ENCODE results near the gene FHL1. TPM values are rescaled to one million over a fixed set of nuclear protein-coding genes. Genes with fewer than 3 reads are reported as not detected.

The FHL1 gene
- total and polyA plus RNA-seq, 2 of the 4 experiments (the other 2 are of a cell fraction) = 69.4 to 72.9 TPM

GRCh38 chrX:136183917-136184316, 36.6 kb downstream of the FHL1 start:
- Histone ChIP-seq H3K4ac (ENCODE audit: low read depth, low read length) (no peak overlapping the region), H3K9ac (ENCODE audit: low read depth, low read length) (no peak overlapping the region), H2AK5ac (ENCODE audit: low read depth, low read length) (no peak overlapping the region), H3K9me3 (ENCODE audit: control insufficient read depth, insufficient read depth, low read length) (no peaks in the 10 kb centered on the region), H3K4me3 (ENCODE audit: insufficient read depth, low read depth, low read length) (no peak overlapping the region), H2BK20ac (ENCODE audit: low read depth, low read length) (no peak overlapping the region), H3K79me1 (ENCODE audit: low read depth in 1 of 2, low read length in 2 of 2) (peaks cover 3 to 6% of the 10 kb centered on the region in 2 experiments; a peak in 1 of 4 replicates), H4K8ac (ENCODE audit: low read depth in 2 of 2, low read length in 2 of 2) (no peak overlapping the region), H3K36me3 (ENCODE audit: control insufficient read depth, insufficient read depth, low read length) (no peaks in the 10 kb centered on the region; the same call in 1 of the 2 replicates), H3K27me3 (ENCODE audit: control insufficient read depth, insufficient read depth, low read length) (no peaks in the 10 kb centered on the region), H3K27ac (ENCODE audit: insufficient read depth, low read length) (no peak overlapping the region), H4K5ac (ENCODE audit: low read depth, low read length) (no peak overlapping the region), H2BK120ac (ENCODE audit: low read depth, low read length) (no peak overlapping the region), H4K20me1 (ENCODE audit: insufficient read depth, low read length) (no peaks in the 10 kb centered on the region), H2AFZ (replicated peaks; ENCODE audit: low read length, poor library complexity) (no peak overlapping the region), H2AK9ac (replicated peaks; ENCODE audit: low read depth, low read length, poor library complexity) (no peak overlapping the region), H3K23ac (ENCODE audit: low read depth, low read length) (no peak overlapping the region), H3K18ac (ENCODE audit: low read depth, low read length) (no peak overlapping the region), H2BK5ac (ENCODE audit: low read depth, low read length, poor library complexity, severe bottlenecking) (no peak overlapping the region), H3K56ac (ENCODE audit: extremely low read depth, insufficient read depth, low read length) (no peak overlapping the region), H3K4me1 (ENCODE audit: control insufficient read depth, insufficient read depth, low read length) (peaks cover 2% of the 10 kb centered on the region; the same call in 1 of the 2 replicates), H3K14ac (replicated peaks; ENCODE audit: low read depth, low read length) (no peak overlapping the region), H3K9me1 (ENCODE audit: insufficient read depth, low read length) (peaks cover 3% of the 10 kb centered on the region; the same call in 1 of the 2 replicates), H3K4me2 (ENCODE audit: low read depth, low read length) (peak overlapping the region; percentile 44; the same call in 1 of the 2 replicates), H2BK15ac (ENCODE audit: low read depth, low read length) (no peak overlapping the region), H4K91ac (ENCODE audit: insufficient read depth, low read depth, low read length) (no peak overlapping the region)
- ChIA-PET CTCF (no interaction called here), POLR2A (ENCODE audit: unreplicated experiment) (no interaction called here)
- no peak for TF ChIP-seq FOS (IDR thresholded peaks at IDR 0.05; ENCODE audit: low read depth, low read length)
- TF ChIP-seq CHD1 (IDR thresholded peaks at IDR 0.05; ENCODE audit: low read depth, low read length) = no peak
- no peak for TF ChIP-seq RFX5 (IDR thresholded peaks at IDR 0.05; ENCODE audit: low read depth, low read length)
- no peak for TF ChIP-seq USF2 (IDR thresholded peaks at IDR 0.05; ENCODE audit: low read depth, low read length)
- TF ChIP-seq MAFK (IDR thresholded peaks at IDR 0.05; ENCODE audit: low read depth, low read length) = no peak
- no peak for TF ChIP-seq SMC3 (IDR thresholded peaks at IDR 0.05; ENCODE audit: low read depth, low read length)
- TF ChIP-seq RCOR1 (IDR thresholded peaks at IDR 0.05; ENCODE audit: insufficient replicate concordance, low read length) = no peak
- in situ Hi-C loops (cut with MboI; ENCODE audit: low sequenced_read_pairs) = no loop called here
- dilution Hi-C loops (cut with HindIII; ENCODE audit: low sequenced_read_pairs, unreplicated experiment) = no loop called here
- intact Hi-C loops (cut with micrococcal nuclease) = no loop called here
- DNase-seq (no peak), ATAC-seq (ENCODE audit: low read depth) (no peak)
- BruUV-seq (replicated peaks) = no TSS peak
- WGBS, 2 experiments (ENCODE audit: extremely low coverage in 2 of 2, insufficient read length in 1 of 2) = no CpG with 5 or more reads among the region's 1 CpG
